GM23338 (cell line): ENCODE data around the gene WASF2. TPM values are rescaled to one million over a fixed set of nuclear protein-coding genes. Genes with fewer than 3 reads are reported as not detected.
A peak's percentile ranks its signal among the peaks of the same experiment; 100 is the strongest.

ENCODE experiments used
- ATAC-seq: fragments of 200-7000 bp; cut with Tn5 transposase; 3 replicates; pipeline ENCODE4 v1.9.1; 2020
- DNase-seq: peaks from one replicate; pipeline ENCODE4 v3.0.0-alpha.2; 2015; ENCODE audit warnings: low spot score
- H2AFZ ChIP-seq: fragments of 200-600 bp; sonication (generic); 2 replicates; pipeline ENCODE4 v1.8.0; 2016; ENCODE audit warnings: antibody characterized with exemption, mild to moderate bottlenecking, moderate library complexity
- H3F3A ChIP-seq: fragments of 200-600 bp; sonication (generic); replicated peaks from 2 replicates; pipeline ENCODE4 v1.8.0; 2017; ENCODE audit warnings: antibody characterized with exemption, mixed run types, low read depth
- H3K27ac ChIP-seq: fragments of 200-600 bp; sonication (generic); 2 replicates; pipeline ENCODE4 v1.6.1; 2016; ENCODE audit warnings: low read depth
- H3K27me3 ChIP-seq: fragments of 200-600 bp; sonication (generic); 2 replicates; pipeline ENCODE4 v1.8.0; 2016; ENCODE audit warnings: mild to moderate bottlenecking, mixed run types, moderate library complexity; ENCODE audit not compliant: insufficient read depth
- H3K36me3 ChIP-seq: fragments of 200-600 bp; sonication (generic); 2 replicates; pipeline ENCODE4 v1.8.0; 2016; ENCODE audit warnings: mild to moderate bottlenecking; ENCODE audit not compliant: insufficient read depth
- H3K4me1 ChIP-seq: fragments of 200-600 bp; sonication (generic); 2 replicates; pipeline ENCODE4 v1.8.0; 2016; ENCODE audit warnings: mild to moderate bottlenecking, moderate library complexity; ENCODE audit not compliant: insufficient read depth
- H3K4me2 ChIP-seq: fragments of 200-600 bp; sonication (generic); 2 replicates; pipeline ENCODE4 v1.7.1; 2017; ENCODE audit warnings: mixed run types
- H3K4me3 ChIP-seq: fragments of 200-600 bp; sonication (generic); 2 replicates; pipeline ENCODE4 v1.6.1; 2016; ENCODE audit warnings: mixed run types
- H3K79me2 ChIP-seq: fragments of 200-600 bp; sonication (generic); replicated peaks from 2 replicates; pipeline ENCODE4 v1.8.0; 2017; ENCODE audit warnings: mild to moderate bottlenecking; ENCODE audit not compliant: insufficient read depth
- H3K9me2 ChIP-seq: fragments of 200-600 bp; sonication (generic); 2 replicates; pipeline ENCODE4 v1.8.0; 2017; ENCODE audit not compliant: insufficient read depth
- H4K20me1 ChIP-seq: fragments of 200-600 bp; sonication (generic); replicated peaks from 2 replicates; pipeline ENCODE4 v1.8.0; 2017; ENCODE audit warnings: mild to moderate bottlenecking; ENCODE audit not compliant: insufficient read depth
- H3K27ac Mint-ChIP-seq: 2 replicates; pipeline ENCODE4 v1.8.0; 2020; ENCODE audit warnings: inconsistent platforms, mild to moderate bottlenecking, moderate library complexity, mixed read lengths
- H3K27me3 Mint-ChIP-seq: 3 replicates; pipeline ENCODE4 v1.8.0; 2022; ENCODE audit warnings: low read depth, mild to moderate bottlenecking, moderate library complexity, mixed read lengths, inconsistent platforms; ENCODE audit not compliant: insufficient read depth, poor library complexity
- H3K36me3 Mint-ChIP-seq: 3 replicates; pipeline ENCODE4 v1.8.0; 2021; ENCODE audit warnings: low read depth, mild to moderate bottlenecking, inconsistent platforms, moderate library complexity, mixed read lengths
- H3K4me1 Mint-ChIP-seq: 3 replicates; pipeline ENCODE4 v1.8.0; 2020; ENCODE audit warnings: mild to moderate bottlenecking, inconsistent platforms, mixed read lengths
- H3K4me3 Mint-ChIP-seq: 3 replicates; pipeline ENCODE4 v1.8.0; 2021; ENCODE audit warnings: moderate library complexity, mild to moderate bottlenecking, inconsistent platforms, mixed read lengths
- H3K9me3 Mint-ChIP-seq: 3 replicates; pipeline ENCODE4 v1.8.0; 2020; ENCODE audit warnings: moderate library complexity, mild to moderate bottlenecking, inconsistent platforms, mixed read lengths
- CREB1 ChIP-seq: fragments of 250-450 bp; sonication (Bioruptor Pico); IDR thresholded peaks from 2 replicates; pipeline ENCODE4 v1.5.0; 2020; ENCODE audit warnings: low read depth, mild to moderate bottlenecking, moderate library complexity
- POLR2AphosphoS5 ChIP-seq: IDR thresholded peaks from 2 replicates; pipeline ENCODE4 v1.6.1; 2016; ENCODE audit warnings: antibody characterized with exemption, low read depth
- STAT1 ChIP-seq: IDR thresholded peaks from one replicate; pipeline ENCODE4 v1.6.1; 2016; ENCODE audit warnings: antibody characterized with exemption; ENCODE audit not compliant: unreplicated experiment
- polyA plus RNA-seq: library from polyadenylated mRNA; unstranded; fragments of >200 nt; fragmentation: Nextera tagmentation; extraction: Ambion mirVana; gene quantifications from 2 replicates; pipeline ENCODE4 v1.2.1, GENCODE V29; 2016
- total RNA-seq: library from RNA; depleted of rRNA; stranded (reverse); fragments of >200 nt; shearing (Covaris generic); gene quantifications from 2 replicates; pipeline ENCODE4 v1.2.3, GENCODE V29; 2014
- TF ChIP-seq, protein P1 (sequence below): IDR thresholded peaks from one replicate; pipeline ENCODE4 v1.6.1; 2018; ENCODE audit warnings: antibody characterized with exemption; ENCODE audit not compliant: unreplicated experiment

The WASF2 gene
- total and polyA plus RNA-seq, 2 experiments from 2014 or later = 40.9 to 95.6 TPM

DNA sequence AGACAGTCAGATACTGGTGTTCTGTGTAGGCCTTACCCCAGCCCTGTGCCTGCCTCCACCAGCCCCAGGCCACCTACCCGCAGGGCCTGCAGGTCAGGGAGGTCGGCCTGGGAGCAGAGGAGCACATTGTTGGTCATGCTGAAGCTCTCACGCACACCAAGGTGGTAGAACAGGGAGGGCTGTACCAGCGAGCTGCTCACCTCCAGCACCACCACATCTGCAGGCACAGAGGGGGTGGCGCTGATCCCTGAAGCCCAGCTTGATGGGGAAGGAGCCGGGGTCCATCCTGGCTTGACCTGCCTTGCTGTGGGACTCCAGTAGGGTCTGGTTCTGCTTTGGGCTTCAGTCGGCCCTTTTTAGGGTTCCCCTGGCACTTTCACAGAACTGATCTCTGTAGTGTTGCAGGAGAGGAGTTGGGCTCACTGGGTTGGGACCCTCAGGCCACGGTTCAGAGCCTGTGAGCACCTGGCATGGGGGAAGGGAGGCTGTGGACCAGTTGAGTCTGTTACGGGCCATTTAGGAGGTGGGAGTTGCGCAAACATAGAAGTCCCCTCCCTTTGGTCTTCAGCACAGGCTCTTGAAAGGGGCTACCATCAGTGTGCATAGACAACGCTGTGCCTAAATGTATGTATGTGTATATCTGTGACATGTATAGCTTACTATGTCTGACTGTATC, 125.1 kb downstream of the WASF2 start:
- H2AFZ ChIP-seq = 0 out of 2 replicates have a peak overlapping the region, but pooled peaks have one; percentile 59
- Mint-ChIP-seq H3K4me3 (peak overlapping the region; percentile 86), H3K9me3 (no peaks in the 10 kb centered on the region), H3K4me1 (peaks cover 30% of the 10 kb centered on the region), H3K36me3 (no peaks in the 10 kb centered on the region), H3K27me3 (peaks cover 28% of the 10 kb centered on the region), H3K27ac (no peak overlapping the region)
- ATAC-seq (no peak), DNase-seq (no peak)
- H3K4me1 ChIP-seq = peaks cover 20% of the 10 kb centered on the region
- H4K20me1 ChIP-seq = no peaks in the 10 kb centered on the region
- H3K27ac ChIP-seq = no peak overlapping the region
- peak overlapping the region; percentile 99 for H3K4me2 ChIP-seq
- H3K79me2 ChIP-seq = no peaks in the 10 kb centered on the region
- no peak for TF ChIP-seq CREB1 (CRISPR knock-in tag)
- TF ChIP-seq STAT1 = no peak
- no peak for TF ChIP-seq POLR2AphosphoS5
- no peaks in the 10 kb centered on the region for H3K9me2 ChIP-seq
- no peaks in the 10 kb centered on the region for H3K36me3 ChIP-seq
- H3F3A ChIP-seq = peaks cover 17% of the 10 kb centered on the region; the same call in 1 of the 2 replicates
- H3K4me3 ChIP-seq = peak overlapping the region; percentile 89; the same call in 1 of the 2 replicates
- H3K27me3 ChIP-seq = peaks cover 25% of the 10 kb centered on the region

GRCh38 chr1:27363766-27364695, 125.9 kb downstream of the WASF2 start:
- Histone ChIP-seq H2AFZ (no peak overlapping the region), H3K4me3 (no peak overlapping the region), H3K27me3 (peaks cover 33% of the 10 kb centered on the region), H3K27ac (no peak overlapping the region), H3K9me2 (no peaks in the 10 kb centered on the region), H3K4me1 (peaks cover 24% of the 10 kb centered on the region), H3K79me2 (no peaks in the 10 kb centered on the region), H3K4me2 (no peak overlapping the region), H3F3A (peaks cover 17% of the 10 kb centered on the region; the same call in 1 of the 2 replicates), H4K20me1 (no peaks in the 10 kb centered on the region), H3K36me3 (no peaks in the 10 kb centered on the region)
- no peak overlapping the region for H3K27ac Mint-ChIP-seq
- H3K4me3 Mint-ChIP-seq = peak overlapping the region; percentile 3; the same call in 1 of the 3 replicates
- H3K4me1 Mint-ChIP-seq = peaks cover 32% of the 10 kb centered on the region
- ATAC-seq (no peak), DNase-seq (no peak)
- H3K27me3 Mint-ChIP-seq = peaks cover 36% of the 10 kb centered on the region
- H3K9me3 Mint-ChIP-seq = no peaks in the 10 kb centered on the region
- TF ChIP-seq, protein P1, sequence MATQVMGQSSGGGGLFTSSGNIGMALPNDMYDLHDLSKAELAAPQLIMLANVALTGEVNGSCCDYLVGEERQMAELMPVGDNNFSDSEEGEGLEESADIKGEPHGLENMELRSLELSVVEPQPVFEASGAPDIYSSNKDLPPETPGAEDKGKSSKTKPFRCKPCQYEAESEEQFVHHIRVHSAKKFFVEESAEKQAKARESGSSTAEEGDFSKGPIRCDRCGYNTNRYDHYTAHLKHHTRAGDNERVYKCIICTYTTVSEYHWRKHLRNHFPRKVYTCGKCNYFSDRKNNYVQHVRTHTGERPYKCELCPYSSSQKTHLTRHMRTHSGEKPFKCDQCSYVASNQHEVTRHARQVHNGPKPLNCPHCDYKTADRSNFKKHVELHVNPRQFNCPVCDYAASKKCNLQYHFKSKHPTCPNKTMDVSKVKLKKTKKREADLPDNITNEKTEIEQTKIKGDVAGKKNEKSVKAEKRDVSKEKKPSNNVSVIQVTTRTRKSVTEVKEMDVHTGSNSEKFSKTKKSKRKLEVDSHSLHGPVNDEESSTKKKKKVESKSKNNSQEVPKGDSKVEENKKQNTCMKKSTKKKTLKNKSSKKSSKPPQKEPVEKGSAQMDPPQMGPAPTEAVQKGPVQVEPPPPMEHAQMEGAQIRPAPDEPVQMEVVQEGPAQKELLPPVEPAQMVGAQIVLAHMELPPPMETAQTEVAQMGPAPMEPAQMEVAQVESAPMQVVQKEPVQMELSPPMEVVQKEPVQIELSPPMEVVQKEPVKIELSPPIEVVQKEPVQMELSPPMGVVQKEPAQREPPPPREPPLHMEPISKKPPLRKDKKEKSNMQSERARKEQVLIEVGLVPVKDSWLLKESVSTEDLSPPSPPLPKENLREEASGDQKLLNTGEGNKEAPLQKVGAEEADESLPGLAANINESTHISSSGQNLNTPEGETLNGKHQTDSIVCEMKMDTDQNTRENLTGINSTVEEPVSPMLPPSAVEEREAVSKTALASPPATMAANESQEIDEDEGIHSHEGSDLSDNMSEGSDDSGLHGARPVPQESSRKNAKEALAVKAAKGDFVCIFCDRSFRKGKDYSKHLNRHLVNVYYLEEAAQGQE = no peak
- no peaks in the 10 kb centered on the region for H3K36me3 Mint-ChIP-seq
